Erythroblast (primary cell): ENCODE measurements around the gene CCL14.

ENCODE experiments used
- GATA1 ChIP-seq: IDR thresholded peaks from 2 replicates; pipeline ENCODE4 v1.6.1; 2011; ENCODE audit warnings: low read depth, mild to moderate bottlenecking, control low read depth, low read length, moderate library complexity
- POLR2A ChIP-seq: IDR thresholded peaks from 2 replicates; pipeline ENCODE4 v1.6.1; 2011; ENCODE audit warnings: mild to moderate bottlenecking, low read length

DNA sequence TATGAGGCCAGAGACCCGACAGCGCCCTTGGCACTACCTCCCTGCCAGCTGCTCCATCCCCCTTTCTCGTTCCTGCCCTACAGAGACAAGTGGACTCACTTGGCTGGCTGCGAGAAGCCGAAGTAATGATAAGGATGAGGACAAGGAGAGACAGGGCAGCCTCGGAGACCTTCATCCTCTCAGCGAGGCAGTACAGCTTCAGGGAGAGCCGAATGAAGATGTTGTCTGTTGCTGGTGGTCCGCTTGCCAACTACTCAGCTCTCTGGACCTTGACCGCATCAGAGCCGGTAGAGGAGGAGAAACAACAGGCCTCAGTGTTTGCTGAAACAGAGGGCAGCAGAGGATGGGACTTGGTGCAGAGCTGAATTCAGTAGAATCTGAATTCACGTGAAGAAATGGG, 5.3 kb downstream of the CCL14 start, which contains the start of gene CCL16:
- TF ChIP-seq POLR2A (no peak), GATA1 (no peak)
